CD4-positive, alpha-beta memory T cell (primary cell): Measurements from ENCODE around the gene SIRT1. TPM values are rescaled to one million over a fixed set of nuclear protein-coding genes. Genes with fewer than 3 reads are reported as not detected.

ENCODE experiments used
- CTCF ChIA-PET: fragments of 350-600 bp; sonication (Branson Sonifier 250); formaldehyde crosslinking; loops from one replicate; lab custom pipeline; 2021; ENCODE audit warnings: inconsistent platforms; ENCODE audit not compliant: partially characterized antibody; lab: Charles Lee
- POLR2A ChIA-PET: fragments of 350-600 bp; sonication (Branson Sonifier 250); formaldehyde crosslinking; loops from one replicate; lab custom pipeline; 2021; ENCODE audit not compliant: partially characterized antibody; lab: Charles Lee
- DNase-seq, 5 donors: peaks; one replicate each; pipeline versions ENCODE4 v3.0.0 to v3.0.0-alpha.2; 2020 to 2022; ENCODE audit warnings: mixed read lengths in 1 of 5
- H3K27ac ChIP-seq: one replicate; pipeline ENCODE4 v1.7.0; 2013; ENCODE audit warnings: low read depth, low read length
- H3K27me3 ChIP-seq: 2 replicates; pipeline ENCODE4 v1.7.0; 2013; ENCODE audit warnings: mild to moderate bottlenecking, low read length, moderate library complexity; ENCODE audit not compliant: insufficient read depth
- H3K36me3 ChIP-seq: 2 replicates; pipeline ENCODE4 v1.7.0; 2013; ENCODE audit warnings: mild to moderate bottlenecking, low read length, moderate library complexity; ENCODE audit not compliant: insufficient read depth
- H3K4me1 ChIP-seq: 2 replicates; pipeline ENCODE4 v1.7.0; 2013; ENCODE audit warnings: mild to moderate bottlenecking, low read length, moderate library complexity; ENCODE audit not compliant: insufficient read depth
- H3K4me3 ChIP-seq, 2 donors: one replicate each; pipeline ENCODE4 v1.7.0; 2013; ENCODE audit warnings: low read length in 2 of 2, mild to moderate bottlenecking in 1 of 2
- H3K9me3 ChIP-seq, 2 donors: one replicate each; pipeline ENCODE4 v1.7.0; 2013; ENCODE audit warnings: low read length in 2 of 2, control low read depth in 1 of 2; ENCODE audit not compliant: control insufficient read depth in 1 of 2
- H3K27ac Mint-ChIP-seq, 7 donors: one replicate each; pipeline ENCODE4 v1.8.0; 2020 to 2021; ENCODE audit warnings: mixed read lengths in 7 of 7, mild to moderate bottlenecking in 6 of 7, inconsistent platforms in 3 of 7, moderate library complexity in 3 of 7
- H3K27me3 Mint-ChIP-seq, 2 donors: one replicate each; pipeline ENCODE4 v1.8.0; 2020 to 2021; ENCODE audit warnings: mixed read lengths in 2 of 2
- H3K36me3 Mint-ChIP-seq, 2 donors: one replicate each; pipeline ENCODE4 v1.8.0; 2020 to 2021; ENCODE audit warnings: mixed read lengths in 2 of 2, inconsistent platforms in 1 of 2, mild to moderate bottlenecking in 1 of 2
- H3K4me1 Mint-ChIP-seq, 4 donors: one replicate each; pipeline ENCODE4 v1.8.0; 2020 to 2021; ENCODE audit warnings: mixed read lengths in 4 of 4, mild to moderate bottlenecking in 1 of 4
- H3K4me3 Mint-ChIP-seq, 8 donors: one replicate each; pipeline ENCODE4 v1.8.0; 2020 to 2021; ENCODE audit warnings: mixed read lengths in 8 of 8, mild to moderate bottlenecking in 7 of 8, moderate library complexity in 6 of 8, inconsistent platforms in 3 of 8
- H3K9me3 Mint-ChIP-seq, 8 donors: one replicate each; pipeline ENCODE4 v1.8.0; 2020 to 2021; ENCODE audit warnings: mixed read lengths in 8 of 8, mild to moderate bottlenecking in 5 of 8, inconsistent platforms in 3 of 8, moderate library complexity in 1 of 8
- intact Hi-C: fragments of 100-400 bp; cut with micrococcal nuclease; formaldehyde crosslinking; loops from one replicate; pipeline ENCODE4 v1.15.1; 2023
- polyA plus RNA-seq, 2 donors: library from polyadenylated mRNA; unstranded; fragments of 300-500 nt; fragmentation: Illumina TruSeq; gene quantifications; one replicate each; pipeline ENCODE4 v1.2.3, GENCODE V29; 2021
- total RNA-seq, 2 experiments: library from RNA; stranded (reverse); gene quantifications; one replicate each; pipeline ENCODE4 v1.2.3, GENCODE V29; 2021

The SIRT1 gene
- total and polyA plus RNA-seq, 4 experiments from 2014 or later, result 6.7 to 58.8 (median 39.7) TPM

DNA sequence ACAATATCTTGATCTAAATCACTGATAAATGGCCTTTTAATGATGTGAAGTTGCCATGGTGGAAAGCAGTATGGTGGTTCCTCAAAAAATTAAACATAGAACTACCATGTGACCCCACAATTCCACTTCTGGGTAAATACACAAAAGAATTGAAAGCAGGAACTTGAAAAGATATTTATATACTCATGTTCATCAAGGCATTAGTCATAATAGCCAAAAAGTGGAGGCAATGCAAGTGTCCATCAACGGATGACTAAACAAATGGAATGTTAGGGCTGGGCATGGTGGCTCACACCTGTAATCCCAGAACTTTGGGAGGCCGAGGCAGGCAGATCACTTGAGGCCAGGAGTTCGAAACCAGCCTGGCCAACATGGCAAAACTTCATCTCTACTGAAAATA lies 44.5 kb upstream of the SIRT1 start:
- H3K4me3 Mint-ChIP-seq, result no peak overlapping the region
- H3K9me3 Mint-ChIP-seq, result peaks cover 2 to 15% (median 8%) of the 10 kb centered on the region in 8 donors
- H3K4me1 Mint-ChIP-seq, result peaks cover 0 to 4% (median 3%) of the 10 kb centered on the region in 4 donors
- no peaks in the 10 kb centered on the region for H3K9me3 ChIP-seq
- no peak overlapping the region for H3K27ac Mint-ChIP-seq
- H3K4me3 ChIP-seq, result no peak overlapping the region
- ChIA-PET POLR2A (no interaction called here), CTCF (no interaction called here)
- DNase-seq, result no peak
- no peaks in the 10 kb centered on the region for H3K4me1 ChIP-seq
- no peaks in the 10 kb centered on the region for H3K27me3 ChIP-seq
- no peaks in the 10 kb centered on the region for H3K27me3 Mint-ChIP-seq
- no peaks in the 10 kb centered on the region for H3K36me3 ChIP-seq
- H3K27ac ChIP-seq, result no peak overlapping the region
- no peaks in the 10 kb centered on the region for H3K36me3 Mint-ChIP-seq
- intact Hi-C loops, result no loop called here

DNA sequence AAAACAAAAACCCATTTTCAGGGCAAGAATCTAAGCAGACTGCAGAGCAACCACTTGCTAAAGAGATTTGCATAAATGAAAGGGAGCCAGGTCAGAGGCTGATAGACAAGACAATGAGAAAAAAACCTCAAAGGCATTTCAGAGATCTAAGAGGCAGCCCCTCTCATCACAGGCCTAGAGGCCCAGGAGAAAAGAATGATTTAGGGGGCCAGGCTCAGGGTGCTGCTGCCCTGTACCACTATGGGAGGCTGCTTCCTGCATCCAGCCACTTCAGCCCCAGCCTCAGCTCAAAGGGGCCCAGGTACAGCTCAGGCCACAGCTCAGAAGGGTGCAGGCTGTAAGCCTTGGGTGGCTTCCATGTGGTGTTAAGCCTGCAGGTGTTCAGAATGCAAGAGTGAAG lies 42.7 kb upstream of the SIRT1 start:
- Histone ChIP-seq H3K27ac (no peak overlapping the region), H3K36me3 (no peaks in the 10 kb centered on the region), H3K4me1 (no peaks in the 10 kb centered on the region), H3K27me3 (no peaks in the 10 kb centered on the region), H3K4me3 (no peak overlapping the region), H3K9me3 (no peaks in the 10 kb centered on the region)
- ChIA-PET POLR2A (no interaction called here), CTCF (interaction anchor here (1.5 kb wide), 1 partner anchor 14 kb away, joined by 3 read pairs; no protein-coding TSS in a partner anchor)
- Mint-ChIP-seq H3K27me3 (no peaks in the 10 kb centered on the region), H3K27ac (no peak overlapping the region), H3K4me3 (no peak overlapping the region), H3K9me3 (peaks cover 2 to 15% (median 8%) of the 10 kb centered on the region in 8 donors), H3K36me3 (no peaks in the 10 kb centered on the region), H3K4me1 (peaks cover 0 to 4% (median 2%) of the 10 kb centered on the region in 4 donors)
- intact Hi-C loops, result no loop called here
- no peak for DNase-seq

DNA sequence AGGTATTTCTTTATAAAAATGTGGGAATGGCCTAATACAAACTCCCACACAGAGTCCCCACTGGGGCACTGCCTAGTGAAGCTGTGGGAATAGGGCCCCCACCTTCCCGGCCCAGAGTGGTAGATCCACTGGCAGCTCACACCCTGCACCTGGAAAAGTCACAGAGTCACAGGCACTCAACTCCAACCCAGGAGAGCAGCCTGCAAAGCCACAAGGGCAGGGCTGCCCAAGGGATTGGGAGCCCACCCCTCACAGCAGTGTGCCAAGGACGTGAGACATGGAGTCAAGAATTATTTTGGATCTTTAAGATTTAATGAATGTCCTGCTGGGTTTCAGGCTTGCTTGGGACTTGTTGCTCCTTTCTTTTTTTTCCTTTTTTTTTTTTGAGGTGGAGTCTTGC lies 41.2 kb upstream of the SIRT1 start:
- H3K9me3 ChIP-seq, result no peaks in the 10 kb centered on the region
- Mint-ChIP-seq H3K4me3 (no peak overlapping the region), H3K9me3 (peaks cover 2 to 15% (median 8%) of the 10 kb centered on the region in 8 donors), H3K36me3 (no peaks in the 10 kb centered on the region), H3K27ac (no peak overlapping the region), H3K4me1 (no peaks in the 10 kb centered on the region), H3K27me3 (no peaks in the 10 kb centered on the region)
- no peak overlapping the region for H3K4me3 ChIP-seq
- intact Hi-C loops, result no loop called here
- no peak for DNase-seq
- no peaks in the 10 kb centered on the region for H3K36me3 ChIP-seq
- ChIA-PET CTCF (no interaction called here), POLR2A (no interaction called here)
- no peaks in the 10 kb centered on the region for H3K4me1 ChIP-seq
- H3K27ac ChIP-seq, result no peak overlapping the region
- no peaks in the 10 kb centered on the region for H3K27me3 ChIP-seq

DNA sequence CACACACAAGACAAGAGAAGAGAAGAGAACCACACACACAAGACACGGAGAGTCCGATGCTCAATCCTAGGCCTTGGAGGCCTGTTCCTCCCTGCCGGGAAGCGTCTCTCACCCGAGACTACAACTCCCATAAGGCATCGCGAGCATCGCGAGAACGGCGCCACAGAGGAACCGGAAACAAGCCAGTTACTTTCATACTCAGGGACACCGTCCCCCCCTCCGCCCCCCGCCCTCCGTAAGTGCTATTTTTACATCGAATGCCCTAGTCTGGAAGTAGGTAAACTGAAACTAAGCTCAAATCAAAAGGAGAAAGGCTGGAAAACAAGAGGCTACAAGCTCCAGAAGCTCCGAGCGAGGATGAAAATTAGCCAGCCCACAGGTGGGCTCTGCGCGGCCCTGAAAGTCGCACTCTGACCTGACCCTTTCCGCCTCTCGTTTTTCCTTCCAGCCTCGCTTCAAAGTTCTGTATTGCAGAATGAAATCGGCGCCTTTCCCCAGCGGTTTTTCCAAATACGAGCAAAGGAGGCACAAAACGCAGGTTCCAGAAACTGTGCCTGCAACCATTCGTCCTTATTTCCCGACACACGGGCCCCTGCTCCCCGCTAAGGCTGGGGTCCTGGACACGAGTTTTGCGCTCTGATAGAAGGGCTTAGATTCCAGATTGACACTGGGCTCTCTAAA lies 35.0 kb upstream of the SIRT1 start:
- CTCF ChIA-PET, result interaction anchor here (0.6 to 1.9 kb wide), 5 partner anchors 8 to 196 kb away, joined by 3 to 13 read pairs (median 3); partner anchors contain the start of gene SIRT1
- DNase-seq, result peak; percentile 87 to 93 (median 90)
- peak overlapping the region; percentile 85 to 99 (median 97) for H3K27ac Mint-ChIP-seq
- H3K4me1 Mint-ChIP-seq, result peaks cover 2 to 17% (median 7%) of the 10 kb centered on the region in 4 donors
- H3K4me3 Mint-ChIP-seq, result peak overlapping the region; percentile 90 to 99 (median 96)
- peak overlapping the region; percentile 70 to 98 for H3K4me3 ChIP-seq
- no peaks in the 10 kb centered on the region for H3K9me3 ChIP-seq
- peaks cover 0 to 2% (median 0%) of the 10 kb centered on the region in 8 donors for H3K9me3 Mint-ChIP-seq
- H3K27me3 Mint-ChIP-seq, result no peaks in the 10 kb centered on the region
- intact Hi-C loops, result loop anchor here (1.0 kb wide), 5 partner anchors 35 to 1052 kb away; partner anchors contain the start of genes DDX50, HERC4 and SIRT1
- peaks cover 8% of the 10 kb centered on the region for H3K4me1 ChIP-seq
- H3K36me3 ChIP-seq, result no peaks in the 10 kb centered on the region
- H3K27ac ChIP-seq, result peak overlapping the region; percentile 85
- H3K27me3 ChIP-seq, result no peaks in the 10 kb centered on the region
- POLR2A ChIA-PET, result interaction anchor here (0.6 to 1.9 kb wide), 5 partner anchors 35 to 482 kb away, joined by 3 to 20 read pairs (median 7); partner anchors contain the start of genes HNRNPH3, PBLD and SIRT1
- H3K36me3 Mint-ChIP-seq, result peaks cover 0 to 6% of the 10 kb centered on the region in 2 donors

DNA sequence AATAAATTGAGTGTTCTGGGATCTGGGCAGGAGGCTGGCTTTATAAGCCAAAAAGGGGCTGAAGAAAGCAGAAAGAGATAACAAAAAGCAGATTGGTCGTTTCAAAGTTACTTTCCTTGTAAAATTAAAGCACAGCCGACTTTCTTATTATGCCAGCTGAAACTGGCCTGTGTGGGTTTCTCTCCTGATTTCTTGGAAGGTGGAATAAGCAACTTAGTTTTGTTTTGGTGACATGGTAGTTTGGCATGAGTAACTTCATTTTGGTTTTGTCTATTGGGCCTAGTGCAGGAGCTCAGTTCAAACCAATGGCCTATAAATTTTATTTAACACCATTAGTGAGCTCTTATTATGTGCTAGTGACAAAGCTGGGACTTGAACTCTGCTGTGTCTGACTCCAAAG lies 33.3 kb upstream of the SIRT1 start:
- peaks cover 8% of the 10 kb centered on the region for H3K4me1 ChIP-seq
- Mint-ChIP-seq H3K4me1 (peaks cover 7 to 26% (median 11%) of the 10 kb centered on the region in 4 donors), H3K9me3 (peaks cover 0 to 2% (median 0%) of the 10 kb centered on the region in 8 donors), H3K4me3 (peak overlapping the region in 4 of 8 donors; percentile 3 to 52 (median 34)), H3K36me3 (peaks cover 0 to 6% of the 10 kb centered on the region in 2 donors), H3K27me3 (no peaks in the 10 kb centered on the region), H3K27ac (peak overlapping the region in 1 of 7 donors; percentile 31)
- no peaks in the 10 kb centered on the region for H3K9me3 ChIP-seq
- no peak for DNase-seq
- H3K36me3 ChIP-seq, result no peaks in the 10 kb centered on the region
- no peak overlapping the region for H3K27ac ChIP-seq
- no peak overlapping the region for H3K4me3 ChIP-seq
- POLR2A ChIA-PET, result interaction anchor here (0.8 to 1.3 kb wide), 3 partner anchors 33 to 224 kb away, joined by 3 read pairs; partner anchors contain the start of genes HERC4 and SIRT1
- CTCF ChIA-PET, result interaction anchor here (0.8 to 2.6 kb wide), 2 partner anchors 36 to 306 kb away, joined by 3 to 18 read pairs; no protein-coding TSS in a partner anchor
- intact Hi-C loops, result no loop called here
- H3K27me3 ChIP-seq, result no peaks in the 10 kb centered on the region

DNA sequence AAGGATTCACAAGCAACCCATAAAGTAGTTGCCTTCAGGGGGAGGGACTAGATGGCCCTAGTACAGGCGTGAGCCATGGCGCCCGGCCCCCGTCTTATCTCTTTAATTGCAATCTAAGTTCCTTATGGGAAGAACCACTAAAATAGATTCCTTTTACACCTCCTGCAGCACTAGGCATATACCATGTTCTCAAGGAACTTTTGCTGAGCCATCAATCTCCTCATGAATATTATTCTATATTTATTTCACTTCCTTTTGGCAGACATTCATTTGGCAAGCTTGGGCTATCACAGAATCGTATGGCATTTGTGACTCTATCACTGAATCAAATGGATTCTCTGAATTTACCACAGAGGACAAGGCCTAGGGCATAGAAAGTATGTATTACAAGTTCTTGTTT lies 31.7 kb upstream of the SIRT1 start:
- Mint-ChIP-seq H3K4me1 (peaks cover 7 to 26% (median 11%) of the 10 kb centered on the region in 4 donors), H3K27ac (no peak overlapping the region), H3K9me3 (no peaks in the 10 kb centered on the region), H3K27me3 (no peaks in the 10 kb centered on the region), H3K36me3 (peaks cover 0 to 6% of the 10 kb centered on the region in 2 donors), H3K4me3 (peak overlapping the region in 1 of 8 donors; percentile 23)
- intact Hi-C loops, result no loop called here
- H3K4me3 ChIP-seq, result no peak overlapping the region
- H3K9me3 ChIP-seq, result no peaks in the 10 kb centered on the region
- no peak overlapping the region for H3K27ac ChIP-seq
- ChIA-PET POLR2A (no interaction called here), CTCF (interaction anchor here (1.0 to 6.5 kb wide), 4 partner anchors 193 to 305 kb away, joined by 3 to 190 read pairs (median 11); no protein-coding TSS in a partner anchor)
- peaks cover 8% of the 10 kb centered on the region for H3K4me1 ChIP-seq
- no peaks in the 10 kb centered on the region for H3K27me3 ChIP-seq
- no peak for DNase-seq
- H3K36me3 ChIP-seq, result no peaks in the 10 kb centered on the region

DNA sequence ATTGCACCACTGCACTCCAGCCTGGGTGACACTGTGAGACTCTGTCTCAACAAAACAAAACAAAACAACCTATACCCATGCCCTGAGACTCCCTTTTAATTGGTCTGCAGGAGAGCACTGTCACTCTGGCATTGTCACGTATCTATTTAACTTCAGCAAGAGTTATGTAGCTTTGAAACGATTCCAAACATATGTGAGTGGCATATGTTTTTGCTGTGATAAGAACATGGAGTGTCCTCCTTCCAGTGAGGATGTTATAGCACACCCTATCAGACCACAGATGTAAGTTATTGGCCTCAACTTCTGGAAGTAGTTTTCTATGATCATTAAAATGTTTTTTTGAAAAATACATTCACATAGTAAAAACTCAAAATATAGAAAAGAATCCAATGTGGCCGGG lies 30.9 kb upstream of the SIRT1 start:
- intact Hi-C loops, result no loop called here
- no peak overlapping the region for H3K4me3 ChIP-seq
- DNase-seq, result no peak
- no peaks in the 10 kb centered on the region for H3K27me3 Mint-ChIP-seq
- no peaks in the 10 kb centered on the region for H3K27me3 ChIP-seq
- POLR2A ChIA-PET, result no interaction called here
- CTCF ChIA-PET, result interaction anchor here (1.0 to 6.5 kb wide), 4 partner anchors 9 to 304 kb away, joined by 3 to 190 read pairs (median 4); no protein-coding TSS in a partner anchor
- no peak overlapping the region for H3K27ac Mint-ChIP-seq
- H3K4me3 Mint-ChIP-seq, result no peak overlapping the region
- H3K4me1 ChIP-seq, result peaks cover 8% of the 10 kb centered on the region
- peaks cover 7 to 26% (median 11%) of the 10 kb centered on the region in 4 donors for H3K4me1 Mint-ChIP-seq
- no peak overlapping the region for H3K27ac ChIP-seq
- H3K9me3 ChIP-seq, result no peaks in the 10 kb centered on the region
- H3K36me3 ChIP-seq, result no peaks in the 10 kb centered on the region
- no peaks in the 10 kb centered on the region for H3K9me3 Mint-ChIP-seq
- H3K36me3 Mint-ChIP-seq, result peaks cover 0 to 6% of the 10 kb centered on the region in 2 donors
